IPS-NIHi7 (cell line): ENCODE results near the gene TRIM59.

Experiments used
- DNase-seq: peaks from one replicate; pipeline ENCODE4 v3.0.0; 2012; ENCODE audit warnings: mixed read lengths; ENCODE audit errors: extremely low spot score

Gene TRIM59

DNA sequence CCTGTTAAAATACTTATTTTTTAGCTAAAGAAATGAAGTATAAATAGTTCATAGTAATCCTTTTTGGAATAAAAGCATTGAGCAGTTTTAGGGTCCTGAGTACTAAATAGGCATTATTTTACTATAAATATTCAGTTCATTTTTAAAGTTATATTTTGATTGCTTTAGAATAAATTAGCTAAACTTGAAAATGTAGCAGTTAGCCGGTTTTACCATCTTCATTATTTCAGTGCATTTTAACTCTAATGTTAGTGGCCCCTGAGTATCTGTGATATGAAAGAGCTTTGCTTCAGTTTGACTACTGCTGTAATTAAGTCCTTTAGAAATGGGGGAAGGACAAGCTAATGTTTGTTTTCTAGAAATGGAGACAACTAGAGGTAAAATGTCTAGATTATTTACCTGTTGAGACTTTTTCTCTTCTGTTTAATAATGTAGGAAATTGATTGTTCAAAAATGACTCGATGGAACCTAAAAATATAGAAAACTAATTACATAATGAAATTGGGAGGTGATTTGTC, 46.5 kb downstream of the TRIM59 start:
- no peak for DNase-seq

GRCh38 chr3:160402221-160403027, 47.2 kb downstream of the TRIM59 start:
- DNase-seq, result no peak

DNA sequence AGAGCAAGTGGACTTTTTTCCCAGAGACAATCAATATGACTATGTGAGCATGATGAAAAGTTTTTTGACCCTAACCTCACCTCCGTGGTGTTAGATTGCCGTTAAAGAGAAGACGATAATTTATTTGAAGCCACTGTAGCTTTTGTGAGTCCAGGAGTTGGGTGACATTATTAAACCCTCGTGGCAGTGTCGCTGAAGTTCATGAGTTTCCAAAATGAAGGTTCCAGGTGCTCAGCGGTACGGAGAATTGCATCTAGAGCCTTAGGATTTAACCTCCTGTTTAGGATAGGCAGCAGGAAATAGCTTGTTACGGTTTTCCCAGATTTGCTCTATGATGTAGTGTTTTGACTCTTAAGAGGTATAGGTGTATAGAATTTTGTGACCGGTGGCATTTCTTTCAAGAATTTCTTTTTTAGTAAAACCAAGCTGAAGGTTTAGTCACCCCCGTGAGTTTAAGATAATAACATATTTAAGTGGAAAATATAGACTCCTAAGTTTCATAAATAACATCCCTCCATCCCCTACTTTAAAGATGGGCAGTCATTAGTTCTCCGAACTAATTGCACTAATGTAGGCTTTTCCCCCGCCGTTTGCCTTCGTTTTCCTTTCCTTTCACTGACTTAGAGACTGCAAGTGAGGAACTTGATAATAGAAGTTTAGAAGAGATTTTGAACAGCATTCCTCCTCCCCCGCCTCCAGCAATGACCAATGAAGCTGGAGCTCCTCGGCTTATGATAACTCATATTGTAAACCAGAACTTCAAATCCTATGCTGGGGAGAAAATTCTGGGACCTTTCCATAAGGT, 48.1 kb downstream of the TRIM59 start:
- DNase-seq, result no peak

GRCh38 chr3:160400702-160401150, 48.9 kb downstream of the TRIM59 start:
- DNase-seq, result peak; percentile 16

- DNase-seq, result peak; percentile 15
Observed at GRCh38 chr3:160400030-160400701, 49.4 kb downstream of the TRIM59 start.

- DNase-seq, result peak; percentile 96
Observed at GRCh38 chr3:160399125-160400029, 50.2 kb downstream of the TRIM59 start, which contains the start of the genes IFT80 and SMC4. TSS of gene IFT80 (minus strand) at chr3:160399225. CDS start at chr3:160384600, 14,625 bp downstream. TSS of gene SMC4 (plus strand) at chr3:160399650. CDS start at chr3:160400827, 1,177 bp downstream.

- DNase-seq, result no peak
Observed at GRCh38 chr3:160398820-160399124, 50.8 kb downstream of the TRIM59 start.

GRCh38 chr3:160395297-160395696, 54.3 kb downstream of the TRIM59 start:
- DNase-seq, result no peak

- no peak for DNase-seq
Observed at GRCh38 chr3:160394009-160394392, 55.6 kb downstream of the TRIM59 start.

DNA sequence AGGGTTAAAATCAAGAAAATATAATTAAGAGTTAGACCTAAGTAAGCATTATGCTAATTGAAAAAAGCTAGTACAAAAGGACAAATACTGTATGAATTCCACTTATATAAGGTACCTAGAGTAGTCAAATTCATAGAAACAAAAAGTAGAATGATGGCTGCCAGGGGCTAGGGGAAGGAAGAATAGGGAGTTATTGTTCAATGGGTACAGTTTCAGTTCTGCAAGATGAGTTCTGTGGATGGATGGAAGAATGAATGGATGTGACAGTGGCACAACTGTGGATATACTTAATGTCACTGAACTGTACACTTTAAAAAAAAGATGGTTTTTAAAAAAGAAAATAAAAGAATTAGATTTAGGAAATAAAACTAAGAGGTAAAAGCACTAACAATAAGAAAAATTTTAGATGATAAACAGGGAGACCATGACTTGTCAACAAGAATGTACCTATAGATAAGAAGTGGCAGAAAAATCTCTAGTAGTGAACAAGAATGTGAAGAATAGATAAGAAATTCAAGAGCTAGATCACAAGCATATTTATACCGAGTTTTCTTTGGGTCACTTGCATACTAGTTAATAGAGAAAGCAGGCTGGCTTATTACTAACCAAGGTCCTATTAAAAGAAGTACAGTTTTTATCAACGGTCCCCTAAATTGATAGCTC, 56.1 kb downstream of the TRIM59 start:
- no peak for DNase-seq

DNA sequence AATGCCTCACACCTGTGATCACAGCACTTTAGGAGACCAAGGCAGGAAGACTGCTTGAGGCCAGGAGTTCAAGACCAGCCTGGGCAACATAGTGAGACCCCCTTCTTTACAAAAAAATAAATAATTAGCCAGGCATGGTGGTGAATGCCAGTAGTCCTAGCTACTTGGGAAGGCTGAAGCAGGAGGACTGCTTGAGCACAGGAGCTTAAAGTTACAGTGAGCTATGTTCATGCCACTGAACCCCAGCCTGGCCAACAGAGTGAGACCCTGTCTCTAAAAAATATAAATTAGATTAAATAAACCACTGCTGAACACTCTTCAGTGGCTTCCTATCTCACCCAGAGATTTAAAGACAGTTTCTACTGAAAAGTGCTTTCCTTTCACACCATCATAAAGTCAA, 56.8 kb downstream of the TRIM59 start:
- no peak for DNase-seq

DNA sequence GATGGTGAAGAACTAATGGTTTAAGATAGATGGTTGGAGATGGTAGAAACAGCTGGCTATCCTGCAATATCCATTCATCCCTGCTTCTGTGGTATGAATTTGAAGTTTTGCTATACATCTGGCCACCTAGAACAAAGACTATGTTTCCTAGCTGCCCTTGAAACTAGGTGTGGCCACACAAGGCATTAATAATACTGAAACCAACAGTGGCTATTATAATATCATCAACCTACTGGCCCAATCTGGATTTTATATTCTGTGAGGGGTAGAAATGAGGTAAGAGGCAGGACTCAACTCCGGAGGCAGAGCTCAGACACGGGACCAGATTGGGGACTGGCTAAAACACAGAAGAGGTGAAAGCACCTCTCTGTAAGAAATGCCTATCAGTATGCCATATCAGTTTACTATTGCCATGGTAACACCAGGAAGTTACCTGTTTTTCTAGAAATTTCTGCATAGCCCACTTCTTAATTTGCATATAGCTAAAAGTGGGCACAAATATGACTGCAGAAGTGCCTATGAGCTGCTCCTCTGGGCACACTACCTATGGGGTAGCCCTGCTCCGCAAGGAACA, 58.9 kb downstream of the TRIM59 start:
- no peak for DNase-seq
